ENCODE data around the gene MAP4K3. TPM values are rescaled to one million over a fixed set of nuclear protein-coding genes. Genes with fewer than 3 reads are reported as not detected.

Gene MAP4K3
- total and polyA plus RNA-seq, 2 of the 8 experiments (the other 6 are each of a cell fraction or from before 2014, with no cell fraction given) = 11.4 to 63.0 TPM

DNA sequence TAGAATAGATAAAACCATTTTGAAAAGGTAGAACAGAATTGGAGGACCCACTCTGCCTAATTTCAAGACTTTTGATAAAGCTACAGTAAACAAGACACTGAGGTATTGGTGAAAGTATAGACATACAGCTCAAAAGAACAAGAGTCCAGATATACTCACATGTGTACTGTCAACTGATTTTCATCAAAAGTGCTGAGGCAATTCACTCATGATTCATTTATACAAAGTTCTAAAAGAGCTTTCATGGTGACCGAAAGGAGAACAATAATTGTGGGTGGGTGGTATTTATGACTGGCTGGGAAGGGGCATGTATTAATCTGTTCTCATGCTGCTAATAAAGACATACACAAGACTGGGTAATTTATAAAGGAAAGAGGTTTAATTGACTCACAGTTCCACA, 7.3 kb downstream of the MAP4K3 start:
- peaks cover 8 to 14% of the 10 kb centered on the region in 2 experiments for H4K20me1 ChIP-seq (replicated peaks in 1 of 2; ENCODE audit: control insufficient read depth in 1 of 2, insufficient read depth in 2 of 2, low read length in 2 of 2)
- WGBS, 2 experiments (ENCODE audit: extremely low coverage in 1 of 2, insufficient coverage in 1 of 2, insufficient read length in 1 of 2, insufficient replicate concordance in 2 of 2, low coverage in 1 of 2, low lambda C conversion rate in 2 of 2, missing lambda C conversion rate in 1 of 2) = 89% methylated on average over 1 of the region's 1 CpG; no CpG with 5 or more reads in 1 of the 2 experiments
- DNase-seq (ENCODE audit: low read depth in 1 of 2, low spot score in 2 of 2) = no peak
- no peak overlapping the region for H3K9ac ChIP-seq (replicated peaks in 1 of 4; ENCODE audit: extremely low read depth in 1 of 4, low read depth in 3 of 4, low read length in 3 of 4)
- no peaks in the 10 kb centered on the region; the same call in 1 of the 2 replicates for H3K23me2 ChIP-seq (ENCODE audit: low read depth, low read length)
- H3K23ac ChIP-seq (ENCODE audit: insufficient read length) = no peak overlapping the region
- no peak overlapping the region for H2AK5ac ChIP-seq (ENCODE audit: low read depth, low read length)
- H4K5ac ChIP-seq (ENCODE audit: insufficient read length, low read depth, low read length) = no peak overlapping the region
- no peak overlapping the region for H2AFZ ChIP-seq (ENCODE audit: low read length)
- H3K36me3 ChIP-seq (ENCODE audit: control insufficient read depth in 2 of 4, insufficient read depth in 4 of 4, low read length in 3 of 4) = no peaks in the 10 kb centered on the region
- ChIA-PET CTCF (ENCODE audit: partially characterized antibody) (interaction anchor here (1.0 kb wide), 1 partner anchor 16 kb away, joined by 3 read pairs; no protein-coding TSS in a partner anchor), POLR2A (ENCODE audit: partially characterized antibody) (no interaction called here)
- no peak overlapping the region for H2BK12ac ChIP-seq (ENCODE audit: low read depth, low read length)
- no peak for FAIRE-seq
- peaks cover 12 to 97% of the 10 kb centered on the region in 2 experiments for H3K79me2 ChIP-seq (ENCODE audit: control insufficient read depth in 1 of 2, insufficient read depth in 2 of 2, low read length in 2 of 2)
- H4K91ac ChIP-seq (replicated peaks; ENCODE audit: insufficient read length, low read length) = no peak overlapping the region
- H2BK20ac ChIP-seq (ENCODE audit: low read length) = no peak overlapping the region
- H3K4me2 ChIP-seq (ENCODE audit: insufficient read depth in 1 of 2, low read depth in 2 of 2, low read length in 2 of 2) = no peak overlapping the region
- H3K79me1 ChIP-seq (ENCODE audit: low read depth, low read length) = peaks cover 4% of the 10 kb centered on the region; the same call in 1 of the 2 replicates
- H3K27me3 ChIP-seq (replicated peaks in 1 of 4; ENCODE audit: control insufficient read depth in 3 of 4, extremely low read depth in 1 of 4, insufficient read depth in 3 of 4, low read length in 3 of 4) = no peaks in the 10 kb centered on the region
- no peak overlapping the region for H3K56ac ChIP-seq (replicated peaks; ENCODE audit: insufficient read length, low read depth, low read length)
- H3K4ac ChIP-seq (replicated peaks; ENCODE audit: insufficient read length, low read depth, low read length) = no peak overlapping the region
- no peak overlapping the region for H3K27ac ChIP-seq (ENCODE audit: low read depth, low read length)
- peaks cover 0 to 12% (median 5%) of the 10 kb centered on the region in 4 experiments; a peak in 4 of 7 replicates for H3K4me1 ChIP-seq (replicated peaks in 1 of 4; ENCODE audit: control insufficient read depth in 3 of 4, insufficient read depth in 4 of 4, low read length in 3 of 4)
- no peak overlapping the region for H3K18ac ChIP-seq (ENCODE audit: extremely low read depth, low read length)
- H3K4me3 ChIP-seq (ENCODE audit: extremely low read depth in 1 of 4, insufficient read depth in 2 of 4, low read depth in 3 of 4, low read length in 4 of 4) = no peak overlapping the region
- H2BK15ac ChIP-seq (ENCODE audit: low read length) = no peak overlapping the region
- no peaks in the 10 kb centered on the region for H3K9me3 ChIP-seq (ENCODE audit: insufficient read depth in 2 of 2, low read depth in 1 of 2, low read length in 1 of 2)
- H2BK5ac ChIP-seq (ENCODE audit: low read depth, low read length) = no peak overlapping the region
- no peak overlapping the region for H4K8ac ChIP-seq (ENCODE audit: extremely low read depth, insufficient read depth, low read length)
- H2BK120ac ChIP-seq (replicated peaks; ENCODE audit: low read depth, low read length) = no peak overlapping the region
- no peak overlapping the region for H3K14ac ChIP-seq (ENCODE audit: insufficient read length)
- TF ChIP-seq GTF2F1 (IDR thresholded peaks at IDR 0.05; ENCODE audit: borderline replicate concordance, low read depth, low read length) (no peak), POU5F1 (IDR thresholded peaks at IDR 0.05; ENCODE audit: low read depth, low read length) (no peak), CBX8 (IDR thresholded peaks at IDR 0.05; ENCODE audit: borderline replicate concordance, low read depth, low read length) (no peak), BRCA1 (IDR thresholded peaks at IDR 0.05; ENCODE audit: low read depth, low read length) (no peak), BACH1 (IDR thresholded peaks at IDR 0.05; ENCODE audit: low read length) (no peak), SUZ12 (IDR thresholded peaks at IDR 0.05; ENCODE audit: low read length) (no peak), GABPA (IDR thresholded peaks at IDR 0.05; ENCODE audit: borderline replicate concordance, insufficient read depth, low read length) (no peak), TCF12 (IDR thresholded peaks at IDR 0.05; ENCODE audit: low read depth, low read length) (no peak), JUND (IDR thresholded peaks at IDR 0.05; ENCODE audit: low read length) (no peak), PHF8 (conservative IDR thresholded peaks at IDR 0.05; ENCODE audit: low read depth, low read length) (no peak), MAFK (IDR thresholded peaks at IDR 0.05; ENCODE audit: low read depth, low read length) (no peak), CBX5 (IDR thresholded peaks at IDR 0.05; ENCODE audit: low read depth, low read length) (no peak), RBBP5 (IDR thresholded peaks at IDR 0.05; ENCODE audit: borderline replicate concordance, low read depth, low read length) (no peak), POLR2AphosphoS5 (IDR thresholded peaks at IDR 0.05; ENCODE audit: low read depth, low read length) (no peak)
- TF ChIP-seq, protein P1, sequence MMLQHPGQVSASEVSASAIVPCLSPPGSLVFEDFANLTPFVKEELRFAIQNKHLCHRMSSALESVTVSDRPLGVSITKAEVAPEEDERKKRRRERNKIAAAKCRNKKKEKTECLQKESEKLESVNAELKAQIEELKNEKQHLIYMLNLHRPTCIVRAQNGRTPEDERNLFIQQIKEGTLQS (IDR thresholded peaks at IDR 0.05; ENCODE audit: insufficient read depth, low read depth, low read length) = no peak
